SJSA1 (cell line): ENCODE results near the gene ATP6V0E2. TPM values are rescaled to one million over a fixed set of nuclear protein-coding genes. Genes with fewer than 3 reads are reported as not detected.

Experiments
- DNase-seq, 2 experiments: peaks; one replicate each; pipeline ENCODE4 v3.0.0-alpha.2; 2015 to 2020; ENCODE audit warnings: low spot score in 2 of 2, low read depth in 1 of 2
- H3K27ac ChIP-seq: fragments of 250-450 bp; sonication (Bioruptor Pico); 2 replicates; pipeline ENCODE4 v1.5.1; 2020; ENCODE audit warnings: mild to moderate bottlenecking, moderate library complexity
- H3K27me3 ChIP-seq: fragments of 250-450 bp; sonication (Bioruptor Pico); replicated peaks from 2 replicates; pipeline ENCODE4 v1.5.1; 2020; ENCODE audit warnings: mild to moderate bottlenecking, moderate library complexity
- H3K36me3 ChIP-seq: fragments of 250-450 bp; sonication (Bioruptor Pico); 2 replicates; pipeline ENCODE4 v1.5.1; 2020; ENCODE audit warnings: mild to moderate bottlenecking
- H3K4me1 ChIP-seq: fragments of 250-450 bp; sonication (Bioruptor Pico); replicated peaks from 2 replicates; pipeline ENCODE4 v1.6.1; 2021; ENCODE audit warnings: mild to moderate bottlenecking
- H3K4me3 ChIP-seq: fragments of 250-450 bp; sonication (Bioruptor Pico); 2 replicates; pipeline ENCODE4 v1.5.1; 2020; ENCODE audit warnings: mild to moderate bottlenecking
- H3K9me3 ChIP-seq: fragments of 250-450 bp; sonication (Bioruptor Pico); replicated peaks from 2 replicates; pipeline ENCODE4 v1.5.1; 2020; ENCODE audit warnings: mild to moderate bottlenecking
- total RNA-seq: library from RNA; depleted of rRNA; stranded (reverse); fragments of >200 nt; shearing (Covaris generic); gene quantifications from 2 replicates; pipeline ENCODE4 v1.2.3, GENCODE V29; 2014

ATP6V0E2 gene
- total RNA-seq, 1 experiment from 2014 or later, result 2.1 TPM

GRCh38 chr7:149832332-149833041 is 41.3 kb upstream of the ATP6V0E2 start:
- H3K9me3 ChIP-seq, result no peaks in the 10 kb centered on the region
- H3K27me3 ChIP-seq, result peaks cover 4% of the 10 kb centered on the region; the same call in 1 of the 2 replicates
- no peaks in the 10 kb centered on the region for H3K36me3 ChIP-seq
- H3K4me1 ChIP-seq, result no peaks in the 10 kb centered on the region
- no peak for DNase-seq
- no peak overlapping the region for H3K4me3 ChIP-seq
- no peak overlapping the region for H3K27ac ChIP-seq

GRCh38 chr7:149833495-149834130 is 40.2 kb upstream of the ATP6V0E2 start:
- no peak overlapping the region for H3K27ac ChIP-seq
- H3K36me3 ChIP-seq, result peaks cover 3% of the 10 kb centered on the region; the same call in 1 of the 2 replicates
- no peaks in the 10 kb centered on the region for H3K4me1 ChIP-seq
- DNase-seq, result no peak
- H3K27me3 ChIP-seq, result peaks cover 4% of the 10 kb centered on the region; the same call in 1 of the 2 replicates
- H3K9me3 ChIP-seq, result no peaks in the 10 kb centered on the region
- no peak overlapping the region for H3K4me3 ChIP-seq

GRCh38 chr7:149834601-149835000 is 39.2 kb upstream of the ATP6V0E2 start:
- no peak overlapping the region for H3K27ac ChIP-seq
- peaks cover 4% of the 10 kb centered on the region; the same call in 1 of the 2 replicates for H3K36me3 ChIP-seq
- DNase-seq, result no peak

GRCh38 chr7:149836434-149836833 is 37.3 kb upstream of the ATP6V0E2 start:
- Histone ChIP-seq H3K27me3 (peaks cover 4% of the 10 kb centered on the region; the same call in 1 of the 2 replicates), H3K4me1 (peaks cover 10% of the 10 kb centered on the region; the same call in 1 of the 2 replicates), H3K36me3 (peaks cover 4% of the 10 kb centered on the region; the same call in 1 of the 2 replicates), H3K9me3 (no peaks in the 10 kb centered on the region), H3K4me3 (no peak overlapping the region), H3K27ac (no peak overlapping the region)
- DNase-seq, result no peak

More at GRCh38 chr7:149834601-149835000, 39.2 kb upstream of the ATP6V0E2 start:
- H3K9me3 ChIP-seq, result no peaks in the 10 kb centered on the region
- no peak overlapping the region for H3K4me3 ChIP-seq
- H3K27me3 ChIP-seq, result peaks cover 4% of the 10 kb centered on the region; the same call in 1 of the 2 replicates
- H3K4me1 ChIP-seq, result peaks cover 9% of the 10 kb centered on the region; the same call in 1 of the 2 replicates

- no peak for DNase-seq
- peak overlapping the region; percentile 88 for H3K4me3 ChIP-seq
Observed at GRCh38 chr7:149837564-149838223, 36.1 kb upstream of the ATP6V0E2 start.

GRCh38 chr7:149838224-149838991 is 35.4 kb upstream of the ATP6V0E2 start, which contains the start of gene ZNF862:
Gene ZNF862 (plus strand): TSS chr7:149838375. CDS start chr7:149838612, 237 bp downstream.
- Histone ChIP-seq H3K36me3 (peaks cover 4% of the 10 kb centered on the region; the same call in 1 of the 2 replicates), H3K27ac (peak within 1 kb of the TSS; percentile 52), H3K27me3 (0 out of 2 replicates have a peak, but pooled peaks cover 4% of the 10 kb centered on the region), H3K4me3 (peak within 1 kb of the TSS; percentile 88), H3K4me1 (peaks cover 10% of the 10 kb centered on the region; the same call in 1 of the 2 replicates), H3K9me3 (no peaks in the 10 kb centered on the region)
- peak; percentile 92 to 97 for DNase-seq

More at GRCh38 chr7:149837564-149838223, 36.1 kb upstream of the ATP6V0E2 start:
- peaks cover 10% of the 10 kb centered on the region; the same call in 1 of the 2 replicates for H3K4me1 ChIP-seq
- no peak overlapping the region for H3K27ac ChIP-seq
- H3K27me3 ChIP-seq, result no peaks in the 10 kb centered on the region
- no peaks in the 10 kb centered on the region for H3K9me3 ChIP-seq
- peaks cover 4% of the 10 kb centered on the region; the same call in 1 of the 2 replicates for H3K36me3 ChIP-seq

GRCh38 chr7:149838992-149839408 is 34.8 kb upstream of the ATP6V0E2 start:
- Histone ChIP-seq H3K9me3 (no peaks in the 10 kb centered on the region), H3K27me3 (0 out of 2 replicates have a peak, but pooled peaks cover 4% of the 10 kb centered on the region), H3K4me3 (peak overlapping the region; percentile 88), H3K36me3 (peaks cover 4% of the 10 kb centered on the region; the same call in 1 of the 2 replicates), H3K27ac (peak overlapping the region; percentile 52), H3K4me1 (peaks cover 10% of the 10 kb centered on the region; the same call in 1 of the 2 replicates)
- DNase-seq, result no peak

GRCh38 chr7:149839933-149840332 is 33.8 kb upstream of the ATP6V0E2 start:
- no peak overlapping the region for H3K27ac ChIP-seq
- peaks cover 10% of the 10 kb centered on the region; the same call in 1 of the 2 replicates for H3K4me1 ChIP-seq
- peaks cover 4% of the 10 kb centered on the region; the same call in 1 of the 2 replicates for H3K36me3 ChIP-seq
- H3K9me3 ChIP-seq, result no peaks in the 10 kb centered on the region
- 0 out of 2 replicates have a peak, but pooled peaks cover 4% of the 10 kb centered on the region for H3K27me3 ChIP-seq
- DNase-seq, result no peak
- no peak overlapping the region for H3K4me3 ChIP-seq

- no peak for DNase-seq
- Histone ChIP-seq H3K4me3 (no peak overlapping the region), H3K4me1 (peaks cover 10% of the 10 kb centered on the region; the same call in 1 of the 2 replicates), H3K27me3 (0 out of 2 replicates have a peak, but pooled peaks cover 4% of the 10 kb centered on the region), H3K9me3 (no peaks in the 10 kb centered on the region), H3K36me3 (peaks cover 1% of the 10 kb centered on the region; the same call in 1 of the 2 replicates), H3K27ac (no peak overlapping the region)
Observed at GRCh38 chr7:149843566-149843965, 30.2 kb upstream of the ATP6V0E2 start.

GRCh38 chr7:149844445-149844844 is 29.3 kb upstream of the ATP6V0E2 start:
- Histone ChIP-seq H3K27me3 (0 out of 2 replicates have a peak, but pooled peaks cover 4% of the 10 kb centered on the region), H3K4me3 (no peak overlapping the region), H3K36me3 (no peaks in the 10 kb centered on the region)

GRCh38 chr7:149845257-149845980 is 28.4 kb upstream of the ATP6V0E2 start:
- Histone ChIP-seq H3K4me3 (no peak overlapping the region), H3K27ac (no peak overlapping the region), H3K36me3 (no peaks in the 10 kb centered on the region), H3K9me3 (no peaks in the 10 kb centered on the region), H3K4me1 (no peaks in the 10 kb centered on the region), H3K27me3 (0 out of 2 replicates have a peak, but pooled peaks cover 4% of the 10 kb centered on the region)
- no peak for DNase-seq

More at GRCh38 chr7:149844445-149844844, 29.3 kb upstream of the ATP6V0E2 start:
- DNase-seq, result no peak
- no peaks in the 10 kb centered on the region for H3K9me3 ChIP-seq
- no peak overlapping the region for H3K27ac ChIP-seq
- peaks cover 2% of the 10 kb centered on the region; the same call in 1 of the 2 replicates for H3K4me1 ChIP-seq

GRCh38 chr7:149846021-149846420 is 27.7 kb upstream of the ATP6V0E2 start:
- Histone ChIP-seq H3K4me1 (no peaks in the 10 kb centered on the region), H3K36me3 (no peaks in the 10 kb centered on the region), H3K4me3 (no peak overlapping the region), H3K27ac (no peak overlapping the region), H3K9me3 (no peaks in the 10 kb centered on the region), H3K27me3 (0 out of 2 replicates have a peak, but pooled peaks cover 4% of the 10 kb centered on the region)
- DNase-seq, result no peak
